ENCODE data around the gene GP1BB. TPM values are rescaled to one million over a fixed set of nuclear protein-coding genes. Genes with fewer than 3 reads are reported as not detected.

The GP1BB gene
- total and polyA plus RNA-seq, 10 of the 15 experiments (the other 5 are each of a cell fraction or from before 2014, with no cell fraction given): 0.05 to 0.28 (median 0.28) TPM; not detected in 7

- Histone ChIP-seq H3K4me3 (no peak overlapping the region), H3K27ac (ENCODE audit: control insufficient read depth, insufficient read depth) (no peak overlapping the region), H3K9me3 (replicated peaks; ENCODE audit: control insufficient read depth, insufficient read depth, low read length) (no peaks in the 10 kb centered on the region), H3K27me3 (replicated peaks in 1 of 2; ENCODE audit: control insufficient read depth in 2 of 2, insufficient read depth in 2 of 2, low read length in 1 of 2) (no peaks in the 10 kb centered on the region), H3K9ac (ENCODE audit: control insufficient read depth, insufficient read depth, low read length) (no peak overlapping the region), H3K79me2 (ENCODE audit: control insufficient read depth, insufficient read depth, low read length) (no peaks in the 10 kb centered on the region), H2AFZ (ENCODE audit: control insufficient read depth, low read depth, low read length) (no peak overlapping the region), H3K4me2 (ENCODE audit: control insufficient read depth, insufficient read depth) (no peak overlapping the region), H3K36me3 (ENCODE audit: control insufficient read depth in 2 of 2, insufficient read depth in 2 of 2, low read length in 1 of 2) (no peaks in the 10 kb centered on the region), H3K4me1 (ENCODE audit: control insufficient read depth, insufficient read depth, low read length) (no peaks in the 10 kb centered on the region), H4K20me1 (ENCODE audit: control insufficient read depth, insufficient read depth) (no peaks in the 10 kb centered on the region; the same call in 1 of the 2 replicates)
- ChIA-PET POLR2A (no interaction called here), RAD21 (ENCODE audit: unreplicated experiment) (no interaction called here), CTCF (no interaction called here), SMC1A (ENCODE audit: uncharacterized antibody, unreplicated experiment) (no interaction called here)
- no TSS peak for BruUV-seq (replicated peaks)
- intact Hi-C loops (cut with micrococcal nuclease; ENCODE audit: unreplicated experiment): no loop called here
- TF ChIP-seq POLR2AphosphoS2 (IDR thresholded peaks at IDR 0.05; ENCODE audit: low read depth, low read length) (no peak), IKZF1 (conservative IDR thresholded peaks at IDR 0.05) (no peak), CHD2 (IDR thresholded peaks at IDR 0.05; ENCODE audit: borderline replicate concordance, low read depth, low read length) (no peak), TCF7 (IDR thresholded peaks at IDR 0.05; ENCODE audit: borderline replicate concordance) (no peak), STAT3 (IDR thresholded peaks at IDR 0.05; ENCODE audit: low read depth, low read length) (no peak), HDAC2 (IDR thresholded peaks at IDR 0.05) (no peak), FOS (IDR thresholded peaks at IDR 0.05; ENCODE audit: borderline replicate concordance, extremely low read depth, insufficient read length) (no peak), NR2F1 (conservative IDR thresholded peaks at IDR 0.05) (no peak), YBX1 (IDR thresholded peaks at IDR 0.05) (no peak), ZNF24 (IDR thresholded peaks at IDR 0.05) (no peak), ZNF274 (IDR thresholded peaks at IDR 0.05; ENCODE audit: insufficient read depth, insufficient read length) (no peak), USF2 (IDR thresholded peaks at IDR 0.05; ENCODE audit: borderline replicate concordance, low read depth, low read length) (no peak), PKNOX1 (IDR thresholded peaks at IDR 0.05) (no peak), SREBF1 (IDR thresholded peaks at IDR 0.05; ENCODE audit: low read length) (no peak)
- FAIRE-seq (no peak), DNase-seq (ENCODE audit: low read depth, low spot score) (no peak), ATAC-seq (no peak)
- in situ Hi-C loops (cut with MboI): no loop called here
- WGBS (ENCODE audit: insufficient coverage, insufficient replicate concordance, low lambda C conversion rate, missing lambda C conversion rate): 13% methylated on average over 21 of the region's 21 CpGs
Measured at GRCh38 chr22:19735665-19736510, 12.5 kb downstream of the GP1BB start.
